ENCODE measurements around the gene NRIP1.

NRIP1 gene

GRCh38 chr21:14916676-14917141, 148.1 kb downstream of the NRIP1 start:
- no peak for DNase-seq (ENCODE audit: low read depth)

- DNase-seq (ENCODE audit: low read depth) = no peak
These were observed 151.2 kb downstream of the NRIP1 start for GRCh38 chr21:14913638-14914037.

GRCh38 chr21:14911351-14911750, 153.4 kb downstream of the NRIP1 start:
- no peak for DNase-seq (ENCODE audit: low read depth)

Measured in T follicular helper cell (primary cell).